Measurements from ENCODE around the gene PTPRQ.
"Not testable (repeated sequence)": the region's sequence is repeated elsewhere in the genome, so short reads cannot be mapped to it uniquely, and the experiment has no call there.

PTPRQ gene

DNA sequence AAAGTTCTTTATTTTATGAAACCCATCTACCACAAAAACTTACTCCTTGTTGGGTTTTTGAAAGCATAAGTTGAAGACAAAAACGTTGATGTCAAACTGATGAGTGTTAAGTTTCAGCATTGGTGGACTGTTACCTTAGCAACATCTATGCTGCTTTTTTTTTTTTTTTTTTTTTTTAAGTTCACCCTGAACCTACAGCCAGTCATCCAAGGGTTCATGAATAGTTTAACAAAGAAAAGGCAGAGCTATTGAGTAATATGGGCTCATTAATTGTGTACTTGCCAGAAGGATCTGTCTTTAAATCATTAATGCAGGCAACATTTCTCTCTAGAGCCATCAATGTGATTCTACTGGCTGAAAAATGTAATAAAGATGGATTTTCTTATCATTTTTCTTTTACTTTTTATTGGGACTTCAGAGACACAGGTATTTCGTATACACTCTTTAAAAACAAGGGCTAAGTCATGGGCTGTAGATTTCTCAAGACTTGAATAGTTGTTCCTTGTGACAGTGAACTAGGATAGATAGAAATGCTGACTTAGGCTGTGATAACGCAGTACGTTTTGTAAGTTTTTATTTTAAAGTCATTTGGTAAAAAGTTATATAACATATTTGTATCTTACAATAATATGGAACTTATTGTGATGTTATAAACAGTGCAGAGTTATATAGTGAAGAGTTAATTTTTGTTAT lies at the start of gene PTPRQ:
PTPRQ (plus strand) TSS at position 262 of the 693 bp plus-strand sequence; CDS start at position 373, 111 bp downstream.
- no peak for DNase-seq (ENCODE audit: low spot score)

DNA sequence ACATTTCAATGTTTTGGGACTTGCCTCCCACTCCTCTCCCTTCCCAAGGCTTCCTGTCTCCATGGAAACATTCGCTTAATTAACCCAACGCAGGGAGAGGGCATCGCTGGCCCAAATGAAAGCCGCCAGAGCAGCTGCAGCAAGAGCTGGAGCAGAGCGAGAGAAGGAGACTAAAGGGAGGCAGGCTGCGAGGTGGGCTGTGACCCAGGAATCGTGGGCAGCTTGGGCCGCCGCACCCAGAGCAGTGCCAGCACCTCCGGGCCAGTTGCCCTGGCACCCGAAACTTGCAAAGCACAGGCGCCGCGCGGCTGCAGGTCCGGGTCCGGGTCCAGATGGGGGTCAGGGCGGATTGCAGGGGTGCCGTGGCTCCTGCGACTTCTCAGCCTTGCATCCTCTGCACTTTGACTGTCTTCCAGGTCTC lies 43.5 kb upstream of the PTPRQ start:
- DNase-seq (ENCODE audit: low spot score), result no peak

DNA sequence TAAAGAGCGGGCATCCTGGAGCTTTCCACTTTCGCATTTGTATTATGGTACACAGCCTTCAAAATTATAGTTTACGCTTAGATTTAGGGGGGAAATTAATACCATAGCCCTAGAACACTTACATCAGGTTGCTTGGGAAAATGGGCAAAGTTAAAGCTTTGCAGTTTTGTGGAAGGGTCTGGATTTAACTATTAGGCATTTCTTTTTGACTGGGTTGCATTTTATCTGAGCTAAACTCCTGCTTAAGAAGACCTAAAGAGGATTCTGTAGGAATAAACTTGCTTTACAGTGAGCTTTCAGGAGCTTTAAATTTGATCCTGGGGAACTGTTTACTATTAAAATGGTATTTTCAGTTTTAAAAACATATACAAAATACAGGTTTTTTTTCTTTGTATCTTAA lies 42.8 kb upstream of the PTPRQ start:
- no peak for DNase-seq (ENCODE audit: low spot score)

- DNase-seq (ENCODE audit: low spot score), result no peak
Measured at GRCh38 chr12:80404629-80405028, 39.4 kb upstream of the PTPRQ start.

- DNase-seq (ENCODE audit: low spot score), result no peak
Measured at GRCh38 chr12:80406253-80406652, 37.8 kb upstream of the PTPRQ start.

DNA sequence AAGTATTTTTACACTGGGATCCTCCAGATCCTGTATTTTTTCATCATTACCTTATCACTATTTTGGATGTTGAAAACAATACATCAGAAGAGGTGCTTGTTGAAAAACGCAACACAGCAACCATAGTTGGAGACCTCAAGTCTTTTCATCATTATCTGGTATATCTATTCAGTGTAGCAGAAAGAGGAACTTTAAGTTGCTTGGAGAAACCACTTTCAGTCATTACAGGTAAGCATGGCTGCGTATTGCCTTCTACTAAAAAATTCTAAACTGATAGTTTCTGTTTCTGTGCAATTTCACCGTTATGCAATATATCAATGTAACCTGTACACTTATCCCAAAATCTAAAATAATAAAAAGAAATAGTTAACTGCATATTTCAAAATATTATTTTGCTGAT lies 32.2 kb upstream of the PTPRQ start:
- DNase-seq (ENCODE audit: low spot score), result no peak

DNA sequence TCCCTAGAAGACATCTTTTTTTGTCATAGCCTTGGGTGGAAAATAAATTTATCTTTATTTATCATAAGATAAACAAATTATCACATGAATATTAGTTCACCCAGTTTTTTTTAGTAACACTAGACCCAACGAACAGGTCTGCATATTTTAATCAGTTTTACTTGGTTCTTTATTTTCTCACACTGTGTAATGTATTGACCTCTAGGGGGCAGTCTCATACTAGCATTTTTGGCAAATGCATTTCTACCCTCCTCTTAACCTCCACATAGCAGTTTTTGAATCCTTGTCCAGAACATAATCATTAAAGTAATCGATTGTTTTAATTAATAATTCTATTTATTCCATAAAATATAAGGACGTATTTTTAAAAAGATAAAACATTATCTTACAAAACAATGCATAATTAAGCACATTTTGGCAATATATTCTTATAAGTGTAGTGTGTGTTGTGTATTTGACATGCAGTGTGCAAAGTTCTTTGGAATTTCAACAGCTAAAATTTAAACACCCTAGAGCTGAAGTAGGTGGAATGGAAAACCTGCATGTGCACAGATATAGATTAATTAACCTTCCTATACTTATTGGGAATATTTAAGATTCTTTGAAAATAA lies 31.6 kb upstream of the PTPRQ start:
- peak; percentile 34 for DNase-seq (ENCODE audit: low spot score)

GRCh38 chr12:80413462-80413861 lies 30.6 kb upstream of the PTPRQ start:
- DNase-seq (ENCODE audit: low spot score), result no peak

- DNase-seq (ENCODE audit: low spot score), result no peak
Measured at GRCh38 chr12:80415466-80415865, 28.6 kb upstream of the PTPRQ start.

DNA sequence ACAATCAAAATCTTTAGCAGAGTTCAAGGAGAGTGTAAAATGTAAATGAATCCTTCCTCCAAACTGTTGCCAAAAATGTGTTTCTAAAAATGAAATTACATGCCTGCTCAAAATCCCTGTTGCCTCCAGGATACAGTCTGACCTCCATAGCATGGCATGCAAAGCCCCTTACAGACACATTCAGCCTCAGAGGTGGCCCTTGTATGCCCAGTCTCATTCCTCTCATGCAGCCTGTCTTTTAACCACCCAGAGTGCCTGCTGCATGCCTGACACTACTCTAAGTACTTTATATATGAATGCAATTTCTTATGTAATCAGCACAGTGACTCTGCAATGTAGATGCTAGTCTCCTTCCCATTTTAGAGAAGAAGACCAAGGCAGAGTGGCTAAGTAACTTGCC lies 24.4 kb upstream of the PTPRQ start:
- DNase-seq (ENCODE audit: low spot score), result no peak

- no peak for DNase-seq (ENCODE audit: low spot score)
Measured at GRCh38 chr12:80420075-80420474, 24.0 kb upstream of the PTPRQ start.

DNA sequence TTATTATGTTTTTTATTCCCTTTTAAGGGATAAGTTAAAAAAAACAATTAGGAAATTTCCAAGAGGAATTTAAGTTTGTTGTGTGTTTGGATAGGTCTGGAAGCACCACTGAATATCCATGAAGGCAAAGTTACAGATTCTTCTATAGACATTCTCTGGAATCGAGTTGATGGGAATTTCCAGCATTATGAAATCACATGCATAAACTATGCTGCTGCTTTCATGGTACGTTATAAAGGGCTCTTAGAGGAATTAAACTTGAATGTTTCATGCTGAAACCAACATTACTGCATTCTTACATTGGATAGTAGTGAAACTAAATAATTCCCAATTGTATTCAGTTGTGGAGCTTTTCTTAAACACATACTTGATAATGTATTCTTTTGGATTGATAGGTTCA lies 21.5 kb upstream of the PTPRQ start:
- DNase-seq (ENCODE audit: low spot score), result no peak

GRCh38 chr12:80432061-80432460 lies 12.0 kb upstream of the PTPRQ start:
- no peak for DNase-seq (ENCODE audit: low spot score)

DNA sequence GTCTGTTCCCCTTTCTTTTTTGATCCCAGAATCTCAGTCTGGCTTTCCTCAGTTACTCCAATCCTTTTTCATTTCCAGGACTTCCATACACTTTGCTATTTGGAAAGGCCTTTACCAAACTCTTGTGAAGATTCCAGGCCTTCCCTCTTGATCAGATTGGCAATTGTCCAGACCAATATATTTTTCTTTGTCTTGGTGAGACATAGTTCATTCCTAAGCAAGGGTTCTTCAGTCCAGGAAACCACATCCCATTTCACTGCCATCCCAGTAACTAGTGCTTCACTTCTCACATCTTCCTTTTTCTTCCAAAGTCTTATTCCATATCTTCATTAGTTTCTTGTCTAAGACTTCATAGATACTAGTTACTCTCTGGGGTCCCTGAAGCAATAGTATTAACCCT lies 2.1 kb upstream of the PTPRQ start:
- no peak for DNase-seq (ENCODE audit: low spot score)

DNA sequence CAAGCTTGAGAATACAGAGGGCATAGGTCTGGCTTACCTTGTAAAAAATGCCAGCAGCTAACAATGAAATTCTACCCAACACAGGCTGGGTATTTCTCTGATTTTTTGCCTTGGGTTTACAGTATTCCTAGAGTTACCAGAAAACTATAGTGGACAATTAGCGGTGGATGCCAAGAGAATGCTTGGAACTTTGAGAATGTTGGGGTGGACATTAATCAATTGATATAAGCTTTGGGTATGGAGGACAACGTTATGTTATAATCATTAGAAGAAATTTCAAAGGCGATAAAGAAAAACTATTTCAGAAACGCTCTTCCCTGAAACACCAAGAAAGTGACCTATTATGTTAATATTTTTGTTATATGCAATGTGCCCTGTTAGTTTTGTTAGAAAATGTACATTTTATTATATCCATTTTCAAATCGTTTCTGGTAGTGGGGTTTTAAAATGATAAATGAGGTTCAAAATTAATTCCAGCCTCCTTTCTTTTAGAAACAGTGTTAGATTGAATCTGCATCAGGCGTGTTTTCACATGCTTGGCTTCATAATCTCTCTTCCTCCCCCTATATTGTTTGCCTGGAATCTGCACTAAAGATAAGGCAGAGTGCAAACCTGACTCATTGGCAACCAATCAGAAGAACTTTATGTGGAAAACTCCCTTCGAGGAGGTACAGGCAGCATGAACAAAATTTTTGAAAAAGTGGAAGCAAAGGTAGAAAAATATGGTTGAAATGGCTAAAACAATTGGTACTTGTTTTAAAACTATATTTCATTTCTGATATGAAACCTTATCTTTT lies 1.4 kb upstream of the PTPRQ start:
- DNase-seq (ENCODE audit: low spot score), result no peak

- no peak for DNase-seq (ENCODE audit: low spot score)
Measured at GRCh38 chr12:80445083-80445793, 1.2 kb downstream of the PTPRQ start.

GRCh38 chr12:80456513-80456912 lies 12.5 kb downstream of the PTPRQ start:
- no peak for DNase-seq (ENCODE audit: low spot score)

DNA sequence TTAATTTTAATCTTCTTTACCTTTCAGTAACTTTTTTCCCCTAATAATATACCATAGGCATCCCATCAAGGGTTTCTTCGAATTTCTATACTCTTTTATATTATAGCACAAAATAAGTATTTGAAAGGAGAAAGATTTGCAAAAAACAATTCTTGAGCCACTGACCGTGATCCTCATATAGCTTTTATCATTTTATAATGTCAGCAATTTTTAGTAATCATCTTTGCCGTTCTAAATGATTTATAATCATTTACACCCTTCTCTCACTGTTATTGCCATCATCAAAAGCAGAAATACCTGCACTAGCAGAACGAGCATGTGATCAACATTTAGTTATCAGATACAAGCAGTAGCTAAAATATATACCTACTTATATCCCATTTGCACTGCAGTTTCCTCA lies 16.9 kb downstream of the PTPRQ start:
- DNase-seq (ENCODE audit: low spot score), result no peak

DNA sequence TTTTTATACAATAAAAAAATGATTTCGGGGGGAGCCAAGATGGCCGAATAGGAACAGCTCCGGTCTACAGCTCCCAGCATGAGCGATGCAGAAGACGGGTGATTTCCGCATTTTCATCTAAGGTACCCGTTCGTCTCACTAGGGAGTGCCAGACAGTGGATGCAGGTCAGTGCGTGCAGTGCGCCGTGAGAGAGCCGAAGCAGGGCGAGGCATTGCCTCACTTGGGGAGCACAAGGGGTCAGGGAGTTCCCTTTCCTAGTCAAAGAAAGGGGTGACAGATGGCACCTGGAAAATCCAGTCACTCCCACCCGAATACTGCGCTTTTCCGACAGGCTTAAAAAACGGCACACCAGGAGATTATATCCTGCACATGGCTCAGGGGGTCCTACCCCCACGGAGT lies 17.8 kb downstream of the PTPRQ start:
- DNase-seq (ENCODE audit: low spot score), result not testable (repeated sequence)

DNA sequence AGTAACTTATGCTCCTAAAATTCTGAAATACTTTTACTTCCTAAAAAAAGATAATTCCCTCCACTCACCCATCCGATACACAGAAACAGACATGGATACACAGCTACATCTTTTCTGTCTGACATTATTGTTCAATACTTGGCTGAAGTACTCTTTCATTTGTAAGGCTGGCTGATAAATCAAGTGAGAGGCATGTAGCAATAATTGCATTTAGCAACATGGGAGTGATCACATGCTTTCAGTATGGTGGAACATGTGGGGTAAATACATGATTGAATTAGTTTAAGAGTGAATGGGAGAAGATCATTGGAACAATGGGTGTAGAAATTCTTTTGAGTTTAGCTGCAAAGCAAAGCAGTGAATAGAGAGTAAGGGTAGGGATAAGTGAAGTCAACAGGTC lies 25.6 kb downstream of the PTPRQ start:
- DNase-seq (ENCODE audit: low spot score), result no peak

GRCh38 chr12:80470403-80470802 lies 26.4 kb downstream of the PTPRQ start:
- DNase-seq (ENCODE audit: low spot score), result no peak

DNA sequence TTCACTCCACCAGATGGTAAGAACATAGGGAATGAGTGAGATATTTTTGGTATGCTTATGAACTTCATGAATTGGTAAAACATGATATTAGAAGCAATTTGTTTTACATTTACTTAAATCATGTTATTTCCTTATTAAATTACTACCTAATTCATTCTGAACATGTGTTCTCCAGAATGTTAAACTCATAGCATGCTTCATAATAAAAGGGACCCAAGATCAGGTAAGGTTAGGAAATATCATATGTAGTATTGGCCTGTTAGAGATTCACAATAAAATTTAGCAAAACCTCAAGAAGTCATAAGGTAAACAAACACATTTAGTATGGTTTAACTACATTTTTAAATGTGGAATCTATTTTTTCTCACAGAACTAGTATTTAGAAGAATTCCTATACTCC lies 28.2 kb downstream of the PTPRQ start:
- no peak for DNase-seq (ENCODE audit: low spot score)

Data from hematopoietic multipotent progenitor cell treated with erythropoietin and hydrocortisone succinate and interleukin-3 and kit ligand, for 15 days (in vitro differentiated cells).